Measurements from ENCODE around the gene CACUL1.
"Not testable (repeated sequence)": the region's sequence is repeated elsewhere in the genome, so short reads cannot be mapped to it uniquely, and the experiment has no call there.

The CACUL1 gene

GRCh38 chr10:118745056-118745455 is 9.7 kb downstream of the CACUL1 start:
- H3K4me3 ChIP-seq (ENCODE audit: low read depth, low read length) = no peak overlapping the region
- DNase-seq (ENCODE audit: low read depth) = no peak
- TF ChIP-seq CTCF (IDR thresholded peaks at IDR 0.05; ENCODE audit: insufficient read depth, low read depth, low read length, missing control alignments) = no peak

- DNase-seq (ENCODE audit: low read depth) = not testable (repeated sequence)
Observed at GRCh38 chr10:118744346-118744918, 10.3 kb downstream of the CACUL1 start.

GRCh38 chr10:118742782-118743181 is 12.0 kb downstream of the CACUL1 start:
- no peak overlapping the region for H3K4me3 ChIP-seq (ENCODE audit: low read depth, low read length)
- TF ChIP-seq CTCF (IDR thresholded peaks at IDR 0.05; ENCODE audit: insufficient read depth, low read depth, low read length, missing control alignments) = no peak
- no peak for DNase-seq (ENCODE audit: low read depth)

More at GRCh38 chr10:118744346-118744918, 10.3 kb downstream of the CACUL1 start:
- H3K4me3 ChIP-seq (ENCODE audit: low read depth, low read length) = not testable (repeated sequence)

- DNase-seq (ENCODE audit: low read depth) = no peak
- no peak for TF ChIP-seq CTCF (IDR thresholded peaks at IDR 0.05; ENCODE audit: insufficient read depth, low read depth, low read length, missing control alignments)
- no peak overlapping the region for H3K4me3 ChIP-seq (ENCODE audit: low read depth, low read length)
Observed at GRCh38 chr10:118742032-118742431, 12.7 kb downstream of the CACUL1 start.

- no peak for TF ChIP-seq CTCF (IDR thresholded peaks at IDR 0.05; ENCODE audit: insufficient read depth, low read depth, low read length, missing control alignments)
- no peak for DNase-seq (ENCODE audit: low read depth)
- H3K4me3 ChIP-seq (ENCODE audit: low read depth, low read length) = no peak overlapping the region
Observed at GRCh38 chr10:118738406-118738805, 16.4 kb downstream of the CACUL1 start.

- no peak for TF ChIP-seq CTCF (IDR thresholded peaks at IDR 0.05; ENCODE audit: insufficient read depth, low read depth, low read length, missing control alignments)
- no peak overlapping the region for H3K4me3 ChIP-seq (ENCODE audit: low read depth, low read length)
- no peak for DNase-seq (ENCODE audit: low read depth)
Observed at GRCh38 chr10:118737603-118738302, 17.0 kb downstream of the CACUL1 start.

- no peak overlapping the region for H3K4me3 ChIP-seq (ENCODE audit: low read depth, low read length)
- no peak for TF ChIP-seq CTCF (IDR thresholded peaks at IDR 0.05; ENCODE audit: insufficient read depth, low read depth, low read length, missing control alignments)
- DNase-seq (ENCODE audit: low read depth) = no peak
Observed at GRCh38 chr10:118735294-118735693, 19.5 kb downstream of the CACUL1 start.
